NK-92 treated with Interleukin-12 subunit alpha and Interleukin-12 subunit beta, amount 100 ng/mL, for 24 hours (cell line): ENCODE data around the gene GLYR1.
A peak's percentile ranks its signal among the peaks of the same experiment; 100 is the strongest.
"Not testable (repeated sequence)": the region's sequence is repeated elsewhere in the genome, so short reads cannot be mapped to it uniquely, and the experiment has no call there.

Source experiments
- DNase-seq: peaks from one replicate; lab custom pipeline; 2025; lab: John Stamatoyannopoulos, UW

GLYR1 gene

DNA sequence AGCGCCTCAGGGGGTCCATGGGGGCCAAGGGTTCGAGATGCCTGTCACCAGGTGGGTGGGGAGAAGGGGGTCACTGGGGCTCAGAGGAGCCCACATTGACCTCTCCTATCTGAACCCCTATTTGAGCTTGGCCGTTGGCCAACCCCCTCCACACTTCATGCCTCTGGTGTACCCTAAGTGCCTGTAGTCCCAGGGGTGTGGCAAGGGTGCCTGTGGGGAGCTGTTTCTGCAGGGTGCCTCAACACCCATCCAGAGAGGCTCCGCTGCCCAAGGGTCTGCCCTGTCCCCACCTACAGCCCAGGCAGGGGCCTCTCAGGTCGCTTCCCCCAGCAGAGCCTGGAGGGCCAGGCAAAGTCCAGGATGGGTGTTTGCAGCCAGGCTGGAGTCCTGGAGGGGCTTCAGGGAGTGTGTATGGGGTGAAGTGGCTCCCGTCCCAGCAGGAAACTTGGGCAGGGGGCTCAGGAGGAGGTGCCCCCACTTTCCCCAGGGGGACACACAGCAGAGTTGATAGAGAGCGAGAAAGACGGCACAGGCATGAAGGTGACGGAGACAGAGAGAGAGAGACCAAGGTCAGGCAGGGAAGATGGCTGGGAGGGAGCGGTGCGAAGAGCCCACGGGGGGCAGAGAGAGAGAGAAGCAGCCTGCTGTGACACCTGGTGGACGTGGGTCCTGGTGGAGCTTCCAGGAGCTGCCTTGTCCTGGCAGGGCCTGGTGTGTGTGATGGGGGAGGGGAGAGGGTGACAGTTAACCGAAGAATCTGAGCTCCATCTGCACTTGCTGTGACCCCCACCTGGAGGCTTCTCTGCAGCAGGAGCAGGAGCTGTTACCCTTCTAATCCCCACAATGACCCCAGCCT lies 59.2 kb downstream of the GLYR1 start, which contains the start of gene SEPTIN12:
Gene SEPTIN12, minus strand, starts transcription at position 719 of the 856 bp plus-strand sequence. Its CDS starts 700 bp downstream, at position 19.
- no peak for DNase-seq

DNA sequence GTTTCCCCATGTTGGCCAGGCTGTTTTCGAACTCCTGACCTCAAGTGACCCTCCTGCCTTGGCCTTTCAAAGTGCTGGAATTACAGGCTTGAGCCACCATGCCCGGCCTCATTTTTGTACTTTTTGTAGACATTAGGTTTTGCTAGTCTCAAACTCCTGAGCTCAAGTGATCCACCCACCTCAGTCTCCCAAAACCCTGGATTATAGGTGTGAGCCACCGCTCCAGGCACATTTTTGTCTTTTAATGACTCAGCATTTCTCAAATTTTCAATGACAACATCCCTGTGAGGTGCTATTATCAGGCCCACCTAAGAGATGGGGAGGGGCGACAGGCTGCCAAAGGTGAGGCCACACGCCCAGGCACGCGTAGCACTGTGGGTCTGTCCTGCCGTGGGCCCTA lies 60.0 kb downstream of the GLYR1 start:
- no peak for DNase-seq

DNA sequence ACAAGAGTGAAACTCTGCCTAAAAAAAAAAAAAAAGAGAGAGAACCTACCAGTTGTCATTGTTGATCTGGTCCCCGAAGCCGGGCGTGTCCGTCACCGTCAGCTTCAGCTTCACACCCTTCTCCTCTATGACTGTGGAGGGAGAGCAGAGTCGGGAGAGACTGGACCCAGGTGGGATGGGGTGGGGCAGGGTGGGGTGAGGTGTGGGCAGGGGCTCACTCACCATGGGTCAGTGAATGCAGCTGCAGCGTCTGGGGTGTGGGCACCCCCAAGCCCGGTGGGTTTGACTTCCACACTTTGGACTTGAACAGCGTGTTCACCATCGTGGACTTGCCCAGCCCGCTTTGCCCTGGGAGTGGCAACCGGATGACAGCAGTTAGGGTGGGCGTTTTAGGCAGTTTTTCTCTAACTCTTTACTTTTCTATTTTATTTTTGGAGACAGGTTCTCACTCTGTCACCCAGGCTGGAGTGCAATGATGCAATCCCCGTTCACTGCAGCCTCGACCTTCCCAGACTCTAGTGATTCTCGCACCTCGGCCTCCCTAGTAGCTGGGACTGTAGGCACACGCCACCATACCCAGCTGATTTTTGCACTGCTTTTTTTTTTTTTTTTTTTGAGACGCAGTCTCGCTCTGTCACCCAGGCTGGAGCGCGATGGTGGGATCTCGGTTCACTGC lies 61.2 kb downstream of the GLYR1 start:
- no peak for DNase-seq

DNA sequence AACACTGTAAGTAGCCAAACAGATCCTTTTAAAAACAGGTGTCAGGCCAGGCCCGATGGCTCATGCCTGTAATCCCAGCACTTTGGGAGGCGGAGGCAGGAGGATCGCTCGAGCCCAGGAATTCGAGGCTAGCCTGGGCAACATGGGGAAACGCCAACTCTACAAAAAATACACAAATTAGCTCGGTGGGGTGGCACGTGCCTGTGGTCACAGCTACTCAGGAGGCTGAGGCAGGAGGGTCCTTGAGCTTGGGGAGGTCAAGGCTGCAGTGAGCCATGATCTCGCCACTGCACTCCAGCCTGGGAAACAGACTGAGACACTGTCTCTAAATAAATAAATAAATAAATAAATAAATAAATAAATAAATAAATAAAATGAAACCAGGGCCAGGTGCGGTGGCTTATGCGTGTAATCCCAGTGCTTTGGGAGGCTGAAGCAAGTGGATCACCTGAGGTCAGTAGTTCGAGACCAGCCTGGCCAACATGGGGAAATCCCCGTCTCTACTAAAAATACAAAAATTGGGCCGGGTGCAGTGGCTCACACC lies 62.6 kb downstream of the GLYR1 start:
- not testable (repeated sequence) for DNase-seq

DNA sequence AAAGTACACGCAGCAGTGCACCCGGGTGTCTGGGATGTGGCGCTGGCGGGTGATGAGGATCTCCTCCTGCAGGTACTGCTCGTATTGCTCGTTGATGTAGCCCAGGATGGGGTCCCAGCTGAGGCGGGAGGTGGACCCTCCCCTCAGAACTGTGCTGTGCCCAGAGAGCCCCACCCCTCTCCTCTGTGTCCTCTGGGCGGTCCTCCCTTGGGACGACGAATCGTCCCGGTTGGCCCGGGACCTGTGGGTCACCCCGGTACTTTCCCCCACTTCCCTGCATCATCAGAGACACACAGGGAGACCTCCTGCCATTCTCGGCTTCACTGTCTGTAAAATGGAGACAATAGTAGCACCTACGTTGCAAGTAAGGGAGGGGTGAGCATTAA lies 63.1 kb downstream of the GLYR1 start:
- no peak for DNase-seq

DNA sequence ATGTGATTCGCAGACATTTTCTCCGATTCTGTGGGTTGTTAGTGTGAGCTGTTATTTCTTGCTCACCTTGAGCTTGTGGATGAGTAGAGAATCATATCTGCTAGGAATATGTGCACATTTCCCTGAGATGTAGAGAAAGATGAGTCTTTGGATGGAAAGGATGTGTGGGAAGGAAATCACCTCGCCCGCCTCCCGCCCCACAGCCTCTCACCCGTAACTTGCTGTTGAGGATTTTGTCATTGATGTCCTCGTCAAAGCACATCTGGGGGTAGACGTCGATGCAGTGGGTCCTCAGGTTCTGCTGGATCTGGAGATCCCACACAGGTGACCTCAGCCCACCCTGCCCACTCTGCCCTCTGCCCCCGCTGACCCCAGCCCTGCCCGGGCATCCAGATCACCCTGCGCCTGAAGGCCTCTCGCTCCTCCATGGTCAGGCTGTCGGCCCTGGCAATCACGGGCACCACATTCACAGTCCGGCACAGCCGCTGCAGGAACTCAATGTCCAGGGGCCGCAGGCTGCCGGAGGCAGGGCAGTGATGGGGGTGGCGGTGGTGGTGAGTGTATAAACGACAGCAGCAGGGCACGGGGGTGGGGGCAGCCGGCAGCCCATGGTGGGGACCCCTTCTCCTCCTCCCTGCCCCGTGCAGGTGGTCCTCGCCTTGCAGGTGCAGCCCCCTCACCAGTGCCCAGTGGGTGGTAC lies 63.7 kb downstream of the GLYR1 start:
- DNase-seq, result no peak

DNA sequence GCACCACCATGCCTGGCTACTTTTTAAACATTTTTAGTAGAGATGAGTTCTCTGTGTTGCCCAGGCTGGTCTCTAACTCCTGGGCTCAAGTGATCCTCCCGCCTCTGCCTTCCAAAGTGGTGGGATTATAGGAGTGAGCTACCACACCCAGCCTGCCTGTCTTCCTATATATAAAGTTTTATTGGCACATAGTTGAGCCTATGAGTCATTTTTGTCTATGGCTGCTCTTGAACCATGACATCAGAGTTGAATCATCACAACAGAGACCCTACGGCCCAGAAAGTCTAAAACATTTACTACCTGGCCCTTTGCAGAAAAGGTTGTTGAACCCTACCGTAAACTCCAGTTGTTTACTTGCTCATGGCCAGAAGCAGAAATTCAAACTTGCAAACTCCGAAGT lies 66.9 kb downstream of the GLYR1 start:
- no peak for DNase-seq

DNA sequence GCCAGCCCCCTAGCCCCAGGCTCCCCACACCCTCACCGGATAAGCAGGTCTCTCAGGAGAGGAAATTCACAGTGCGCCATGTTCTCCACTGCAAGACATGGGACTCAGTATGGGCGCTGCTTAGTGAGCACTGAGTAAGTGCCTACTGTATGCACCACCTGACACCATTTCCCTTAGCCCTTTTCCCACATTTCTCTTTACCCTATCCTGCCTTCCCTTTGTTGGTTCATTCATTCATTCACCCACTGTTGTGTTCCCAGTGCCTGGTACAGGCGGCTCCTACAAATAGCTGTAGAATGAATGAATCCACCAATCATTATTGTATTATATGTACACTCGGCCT lies 69.1 kb downstream of the GLYR1 start:
- DNase-seq, result no peak

DNA sequence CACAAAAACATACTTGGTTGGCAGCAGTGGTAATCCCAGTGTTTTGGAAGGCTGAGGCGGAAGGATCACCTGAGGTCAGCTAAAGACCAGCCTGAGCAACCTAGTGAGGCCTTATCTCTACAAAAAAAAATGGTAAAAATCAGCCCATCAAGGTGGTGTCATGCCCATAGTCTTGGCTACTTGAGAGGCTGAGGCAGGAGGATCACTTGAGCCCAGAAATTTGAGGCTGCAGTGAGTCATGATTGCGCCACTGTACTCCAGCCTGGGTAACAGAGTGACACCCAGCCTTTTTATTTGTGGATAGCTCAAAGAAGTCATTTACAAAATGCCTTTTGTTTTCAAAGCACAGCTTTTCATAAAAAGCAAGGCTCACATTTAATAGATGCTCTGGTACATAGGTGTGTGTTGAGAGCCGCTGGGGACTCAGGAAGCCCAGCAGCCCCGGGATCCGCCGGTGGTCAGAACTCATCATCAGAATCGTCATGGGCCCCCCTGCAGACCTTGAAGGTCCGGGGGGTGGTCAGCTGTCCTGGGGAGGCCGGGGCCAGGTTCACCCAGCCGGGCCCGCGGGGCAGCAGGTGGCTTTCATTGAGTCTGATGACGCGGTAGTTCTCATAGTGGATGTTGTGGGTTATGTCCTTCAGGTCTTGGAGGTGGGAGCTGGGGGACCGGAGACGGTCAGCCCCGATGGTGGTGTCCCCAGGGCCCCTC lies 69.6 kb downstream of the GLYR1 start:
- DNase-seq, result no peak

DNA sequence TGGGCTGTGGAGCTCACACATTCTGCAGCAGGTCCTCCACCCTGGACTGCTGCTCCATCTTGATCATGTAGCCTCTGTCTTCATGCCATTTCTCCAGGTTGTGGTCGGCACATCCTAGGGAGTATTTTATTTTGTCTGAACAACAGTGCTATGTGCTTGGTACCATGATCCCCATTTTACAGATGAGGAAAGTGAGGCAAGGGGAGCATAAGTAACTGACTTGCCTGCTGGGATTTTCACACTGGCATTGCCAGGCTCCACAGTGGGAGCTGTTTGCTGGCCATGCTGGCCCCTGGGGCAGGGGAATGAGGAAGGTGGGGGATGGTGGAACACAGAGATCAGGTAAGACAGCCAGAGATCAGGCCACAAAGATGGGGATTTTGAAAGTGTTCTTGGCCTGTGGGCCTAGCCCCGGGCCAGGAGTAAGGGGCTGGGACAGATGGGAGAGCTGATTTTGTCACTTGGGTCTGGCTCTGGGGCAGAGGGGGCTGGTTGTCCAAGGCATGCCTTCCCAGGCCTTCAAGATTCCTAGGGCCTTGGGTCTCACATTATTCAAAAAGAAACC lies 70.9 kb downstream of the GLYR1 start:
- DNase-seq, result no peak

DNA sequence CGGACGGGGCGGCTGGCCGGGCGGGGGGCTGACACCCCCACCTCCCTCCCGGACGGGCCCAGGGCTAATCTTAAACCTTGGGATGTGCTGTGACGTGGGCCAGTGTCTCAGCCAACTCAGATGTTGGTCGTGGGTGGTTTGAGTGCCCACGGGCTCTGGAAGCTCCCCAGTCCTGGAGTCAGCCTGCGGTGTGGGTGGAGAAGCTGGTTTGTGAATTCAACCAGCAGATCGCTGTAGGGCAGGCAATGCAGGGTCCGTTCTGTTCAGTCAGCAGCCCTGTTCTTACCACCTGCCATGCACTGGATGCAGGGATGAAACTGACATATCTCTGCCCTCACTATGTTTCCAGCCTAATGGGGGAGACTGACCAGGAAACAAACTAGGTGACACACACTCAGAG lies 72.1 kb downstream of the GLYR1 start:
- DNase-seq, result no peak

DNA sequence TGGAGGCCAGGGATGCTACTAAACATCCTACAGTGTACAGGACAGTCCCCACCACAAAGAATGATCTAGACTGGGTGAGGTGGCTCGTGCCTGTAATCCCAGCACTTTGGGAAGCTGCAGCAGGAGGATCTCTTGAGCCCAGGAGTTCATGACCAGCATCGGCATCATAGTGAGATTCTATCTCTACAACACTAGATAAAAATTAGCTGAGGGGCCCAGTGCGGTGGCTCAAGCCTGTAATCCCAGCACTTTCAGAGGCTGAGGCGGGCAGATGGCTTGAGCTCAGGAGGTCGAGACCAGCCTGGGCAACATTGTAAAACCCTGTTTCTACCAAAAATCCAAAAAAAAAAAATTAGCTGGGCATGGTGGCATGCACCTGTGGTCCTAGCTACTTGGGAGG lies 74.7 kb downstream of the GLYR1 start:
- DNase-seq, result no peak

DNA sequence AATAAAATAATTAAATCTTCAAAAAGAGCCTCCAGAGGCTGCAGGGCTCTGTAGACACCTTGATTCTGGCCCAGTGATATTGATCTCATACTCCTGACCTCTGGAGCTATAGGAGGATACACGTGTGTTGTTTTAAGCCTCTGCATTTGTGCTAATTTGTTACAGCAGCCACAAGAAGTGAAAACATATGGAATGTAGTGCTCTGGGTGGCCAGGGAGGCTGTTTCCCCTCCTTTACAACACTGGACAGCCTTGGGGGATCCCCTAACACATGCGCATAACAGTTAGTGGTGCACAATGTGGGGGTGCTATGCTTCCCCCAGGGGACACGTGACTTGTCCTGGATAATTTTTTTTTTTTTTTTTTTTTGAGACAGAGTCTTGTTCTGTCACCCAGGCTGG lies 75.4 kb downstream of the GLYR1 start:
- DNase-seq, result no peak

DNA sequence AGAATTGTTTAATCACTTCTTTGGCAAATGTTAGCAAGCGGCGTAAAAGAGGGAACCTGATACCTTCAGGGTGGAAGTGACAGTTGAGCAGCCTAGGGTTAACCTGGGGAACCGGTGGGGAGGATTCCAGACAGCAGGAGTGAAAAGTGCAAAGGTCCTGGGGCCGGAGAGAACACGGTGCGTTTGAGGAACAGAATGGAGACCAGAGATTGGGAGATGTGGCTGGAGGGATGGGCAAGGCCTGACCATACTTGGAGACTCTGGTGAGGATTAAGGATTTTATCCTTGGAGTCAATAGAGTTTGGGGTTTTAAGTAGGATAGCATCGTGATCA lies 77.8 kb downstream of the GLYR1 start:
- no peak for DNase-seq

DNA sequence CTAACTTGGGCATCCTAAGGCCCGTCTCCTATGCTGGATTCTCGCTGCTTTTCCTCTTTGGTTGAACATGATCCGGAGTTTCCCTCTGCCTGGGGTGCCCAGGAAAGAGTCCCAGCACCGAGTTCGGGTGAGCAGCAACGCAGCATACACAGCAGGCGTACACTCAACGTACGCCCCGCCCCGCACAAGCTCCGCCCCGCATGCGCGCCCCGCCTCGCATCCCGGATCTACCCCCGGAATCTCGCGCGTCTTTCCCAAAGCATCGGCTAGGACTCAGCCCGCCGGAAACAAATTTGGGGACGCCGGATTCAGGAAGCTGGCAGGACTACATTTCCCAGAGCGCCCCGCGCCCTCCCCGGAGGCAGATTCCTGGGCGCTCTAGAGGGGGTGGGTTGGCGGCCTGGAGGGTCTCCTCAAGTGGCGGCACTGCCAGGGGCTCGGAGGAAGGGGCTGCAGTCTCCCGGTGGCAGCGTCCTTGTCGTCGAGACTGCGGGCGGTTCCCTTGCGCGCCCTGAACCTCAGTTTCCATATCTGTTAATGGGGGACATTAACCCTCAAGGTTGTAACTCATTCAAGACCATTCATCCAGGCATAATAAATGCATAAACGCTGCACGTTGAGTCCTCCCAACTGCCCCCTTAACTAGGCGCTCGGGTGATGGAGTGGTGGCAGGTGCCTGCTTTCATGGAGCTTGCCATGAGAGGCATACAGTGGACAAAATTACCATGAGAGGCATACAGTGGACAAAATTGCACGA lies 78.4 kb downstream of the GLYR1 start:
- DNase-seq, result no peak

DNA sequence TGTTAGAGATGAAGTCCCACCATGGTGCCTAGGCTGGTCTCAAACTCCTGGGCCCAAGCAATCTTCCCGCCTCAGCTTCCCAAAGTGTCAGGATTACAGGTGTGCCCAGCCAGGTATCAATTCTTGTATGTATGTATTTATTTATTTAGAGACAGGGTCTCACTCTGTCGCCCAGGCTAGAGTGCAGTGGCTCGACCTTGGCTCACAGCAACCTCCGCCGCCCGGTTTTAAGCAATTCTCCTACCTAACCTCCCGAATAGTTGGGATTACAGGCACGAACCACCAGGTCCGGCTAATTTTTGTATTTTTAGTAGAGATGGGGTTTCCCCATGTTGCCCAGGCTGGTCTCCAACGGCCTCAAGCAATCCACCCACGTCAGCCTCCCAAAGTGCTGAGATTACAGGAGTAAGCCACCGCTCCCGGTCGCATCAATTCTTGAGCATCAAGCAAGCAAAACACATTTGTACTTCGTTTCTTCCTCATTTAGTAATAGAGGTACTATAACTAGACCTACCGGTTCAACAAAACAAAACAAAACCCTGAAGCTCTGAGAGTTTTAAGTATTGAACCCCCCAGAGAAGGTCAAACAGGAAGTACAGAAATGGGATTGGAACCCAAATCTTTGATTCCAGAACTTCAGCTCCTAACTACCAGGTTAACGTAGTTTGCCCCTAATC lies 79.1 kb downstream of the GLYR1 start:
- no peak for DNase-seq

DNA sequence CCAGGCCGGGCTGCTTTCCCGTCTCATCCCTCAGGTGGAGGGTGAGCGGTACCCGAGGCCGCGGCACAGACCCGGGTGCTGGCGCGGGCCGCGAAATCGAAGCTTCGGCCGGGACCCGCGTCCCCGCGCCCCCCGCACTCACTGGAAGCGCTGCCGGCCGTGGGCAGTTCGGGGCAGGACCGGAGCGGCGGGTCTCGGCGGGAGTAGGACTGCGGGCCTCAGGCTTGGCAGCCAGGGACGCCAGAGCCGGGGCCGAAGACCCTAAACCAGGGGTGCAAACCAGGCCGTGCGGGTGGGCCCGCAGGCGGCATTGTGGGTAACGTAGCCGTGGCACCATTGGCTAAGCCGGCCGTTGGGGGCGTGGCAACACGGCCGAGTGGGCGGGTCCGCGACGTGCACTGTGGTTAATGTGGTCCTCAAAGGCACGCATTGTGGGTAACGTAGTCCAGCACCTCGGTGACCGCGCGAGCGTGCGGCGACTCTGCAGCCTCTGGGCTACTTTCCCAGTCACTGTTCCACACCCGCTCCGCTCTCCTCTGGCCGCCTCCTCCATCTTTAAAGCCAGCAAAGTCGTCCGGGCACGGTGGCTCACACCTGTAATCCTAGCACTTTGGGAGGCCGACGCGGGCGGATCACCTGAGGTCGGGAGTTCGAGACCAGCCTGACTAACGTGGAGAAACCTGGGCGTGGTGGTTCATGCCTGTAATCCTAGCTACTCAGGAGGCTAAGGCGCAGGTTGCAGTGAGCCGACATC lies 80.0 kb downstream of the GLYR1 start, which contains the start of gene ZNF500:
Gene ZNF500, minus strand, starts transcription at position 288 of the 754 bp plus-strand sequence. CDS start 1,184 bp downstream, outside the sequence.
- peak; percentile 80 for DNase-seq

DNA sequence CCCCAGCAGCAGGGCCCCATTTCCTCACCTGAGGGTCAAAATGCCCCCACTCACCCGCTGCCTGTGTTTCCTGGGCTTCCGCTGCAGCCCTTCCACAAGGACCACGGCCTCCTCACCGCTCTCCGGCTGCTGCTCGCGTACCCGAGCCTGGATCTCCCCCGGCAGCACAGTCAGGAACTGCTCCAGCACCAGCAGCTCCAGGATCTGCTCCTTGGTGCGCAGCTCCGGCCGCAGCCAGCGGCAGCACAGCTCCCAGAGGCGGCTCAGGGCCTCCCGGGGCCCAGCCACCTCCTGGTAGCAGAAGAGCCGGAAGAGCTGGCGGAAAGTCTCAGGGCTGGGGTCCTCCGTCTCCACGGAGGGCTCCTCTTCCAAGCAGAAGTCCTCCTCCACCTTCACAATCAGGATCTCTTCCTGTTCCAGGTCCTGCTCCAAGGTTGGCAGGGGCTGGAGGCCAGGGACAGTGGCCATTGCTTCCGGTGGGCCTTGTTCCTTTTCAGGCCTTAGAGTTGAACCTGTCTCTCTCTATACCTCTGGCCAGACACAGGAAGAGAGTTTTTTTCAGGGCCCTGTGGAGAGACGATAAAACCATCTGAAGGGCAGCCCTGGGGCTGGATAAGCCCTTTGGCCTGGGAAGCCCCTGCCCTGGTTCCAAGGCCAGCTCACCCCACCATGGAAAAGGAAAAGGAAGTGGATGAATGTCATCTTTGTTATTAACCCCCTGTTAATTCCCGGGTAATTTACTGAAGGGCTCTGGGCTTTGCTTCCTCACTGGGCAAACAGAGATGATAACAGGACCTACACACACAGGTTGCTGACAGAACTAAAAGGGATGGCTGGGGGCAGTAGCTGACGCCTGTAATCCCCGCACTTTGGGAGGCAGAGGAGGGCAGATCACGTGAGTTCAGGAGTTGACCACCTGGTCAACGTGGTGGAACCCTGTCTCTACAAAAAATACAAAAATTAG lies 81.3 kb downstream of the GLYR1 start:
- no peak for DNase-seq
